RWPE2 (cell line): ENCODE results near the gene NUDC.

Experiments used
- ATAC-seq: fragments of 200-7000 bp; cut with Tn5 transposase; 3 replicates; pipeline ENCODE4 v1.9.1; 2021; ENCODE audit warnings: low read depth
- DNase-seq: peaks from one replicate; pipeline ENCODE4 v3.0.0-alpha.2; 2020; ENCODE audit warnings: low spot score
- H3K27ac ChIP-seq: fragments of 450-650 bp; 2 replicates; pipeline ENCODE4 v1.5.1; 2017; ENCODE audit warnings: mild to moderate bottlenecking; ENCODE audit not compliant: poor library complexity, severe bottlenecking
- H3K27me3 ChIP-seq: fragments of 250-450 bp; sonication (Bioruptor Pico); 2 replicates; pipeline ENCODE4 v1.5.1; 2021; ENCODE audit warnings: mild to moderate bottlenecking, moderate library complexity; ENCODE audit not compliant: insufficient read depth, poor library complexity, severe bottlenecking
- H3K36me3 ChIP-seq: fragments of 250-450 bp; sonication (Bioruptor Pico); 2 replicates; pipeline ENCODE4 v1.5.1; 2020; ENCODE audit warnings: low read depth, mild to moderate bottlenecking, moderate library complexity
- H3K4me1 ChIP-seq: fragments of 250-450 bp; sonication (Bioruptor Pico); 2 replicates; pipeline ENCODE4 v1.5.1; 2021; ENCODE audit warnings: mild to moderate bottlenecking, moderate library complexity; ENCODE audit not compliant: insufficient read depth, poor library complexity, severe bottlenecking
- H3K4me3 ChIP-seq: fragments of 250-450 bp; sonication (Bioruptor Pico); 2 replicates; pipeline ENCODE4 v1.5.1; 2021; ENCODE audit warnings: mild to moderate bottlenecking, moderate library complexity; ENCODE audit not compliant: severe bottlenecking
- H3K9me3 ChIP-seq: fragments of 250-450 bp; sonication (Bioruptor Pico); 2 replicates; pipeline ENCODE4 v1.5.1; 2021; ENCODE audit warnings: mild to moderate bottlenecking, moderate library complexity; ENCODE audit not compliant: severe bottlenecking
- CTCF ChIP-seq: fragments of 450-650 bp; IDR thresholded peaks from one replicate; pipeline ENCODE4 v1.5.1; 2017; ENCODE audit warnings: mild to moderate bottlenecking, moderate library complexity; ENCODE audit not compliant: poor library complexity, severe bottlenecking

Gene NUDC

DNA sequence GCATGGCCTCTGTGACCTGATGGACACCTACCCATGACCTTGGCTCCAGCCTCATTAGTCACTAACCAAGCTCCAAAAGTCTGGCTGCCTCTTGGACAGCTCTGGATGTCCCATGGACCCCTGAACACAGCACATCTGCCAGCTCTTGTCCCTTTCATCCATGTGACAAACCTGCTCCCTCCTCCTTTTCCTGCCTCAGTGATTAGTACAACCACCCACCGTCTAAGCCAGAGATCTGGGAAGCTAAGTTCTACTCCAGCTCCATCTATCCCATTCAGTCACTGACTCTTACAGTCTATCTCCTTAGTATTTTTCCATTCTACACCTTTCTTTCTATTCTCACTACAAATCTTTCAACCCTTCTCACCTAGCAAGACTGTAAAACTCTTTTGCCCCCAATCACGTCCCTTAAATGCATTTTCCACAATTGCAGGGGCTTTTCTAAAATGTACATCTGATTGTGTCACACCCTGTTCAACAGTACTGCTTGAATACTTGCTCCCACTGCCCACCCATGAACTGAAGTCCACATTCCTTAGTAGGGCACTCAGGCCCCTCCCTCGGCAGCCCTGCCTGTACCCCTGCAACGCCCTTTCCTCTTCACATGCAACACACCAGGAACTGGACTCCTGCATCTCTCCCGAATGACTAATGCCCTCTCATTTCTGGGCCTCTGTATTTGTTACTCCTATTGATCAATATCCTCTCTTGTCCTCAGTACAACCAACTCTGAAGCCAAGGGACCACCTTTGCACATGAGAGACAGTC, 38.7 kb upstream of the NUDC start:
- H3K4me1 ChIP-seq = peaks cover under 1% of the 10 kb centered on the region
- H3K4me3 ChIP-seq = no peak overlapping the region
- no peak for ATAC-seq
- H3K36me3 ChIP-seq = peaks cover 85% of the 10 kb centered on the region
- no peaks in the 10 kb centered on the region for H3K27me3 ChIP-seq
- H3K9me3 ChIP-seq = no peaks in the 10 kb centered on the region
- DNase-seq = no peak
- H3K27ac ChIP-seq = no peak overlapping the region
- TF ChIP-seq CTCF = no peak

DNA sequence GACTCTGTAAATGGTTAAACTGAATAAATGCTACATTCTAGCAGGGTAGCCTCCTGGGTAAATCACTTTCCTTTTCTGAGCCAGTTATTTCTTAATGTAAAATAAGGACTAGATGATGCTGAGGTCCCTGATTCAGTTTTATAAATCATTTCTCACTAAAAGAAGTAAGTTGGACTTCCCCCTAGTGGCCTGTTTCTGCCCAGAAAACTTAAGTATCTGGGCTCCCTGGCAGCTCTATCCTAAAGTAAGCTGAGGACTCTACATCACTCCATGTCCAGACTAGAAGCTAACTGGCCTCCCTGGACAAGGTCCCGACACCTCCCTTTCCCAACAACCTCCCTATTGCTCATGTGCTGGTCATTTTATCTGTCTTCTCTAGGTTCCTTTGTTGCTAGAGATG, 34.4 kb upstream of the NUDC start:
- peak; percentile 62 for TF ChIP-seq CTCF
- H3K4me3 ChIP-seq = no peak overlapping the region
- peaks cover 68% of the 10 kb centered on the region for H3K36me3 ChIP-seq
- no peaks in the 10 kb centered on the region for H3K27me3 ChIP-seq
- peak; percentile 21; the same call in 1 of the 3 replicates for ATAC-seq
- H3K4me1 ChIP-seq = no peaks in the 10 kb centered on the region
- DNase-seq = no peak
- H3K9me3 ChIP-seq = no peaks in the 10 kb centered on the region
- no peak overlapping the region for H3K27ac ChIP-seq

DNA sequence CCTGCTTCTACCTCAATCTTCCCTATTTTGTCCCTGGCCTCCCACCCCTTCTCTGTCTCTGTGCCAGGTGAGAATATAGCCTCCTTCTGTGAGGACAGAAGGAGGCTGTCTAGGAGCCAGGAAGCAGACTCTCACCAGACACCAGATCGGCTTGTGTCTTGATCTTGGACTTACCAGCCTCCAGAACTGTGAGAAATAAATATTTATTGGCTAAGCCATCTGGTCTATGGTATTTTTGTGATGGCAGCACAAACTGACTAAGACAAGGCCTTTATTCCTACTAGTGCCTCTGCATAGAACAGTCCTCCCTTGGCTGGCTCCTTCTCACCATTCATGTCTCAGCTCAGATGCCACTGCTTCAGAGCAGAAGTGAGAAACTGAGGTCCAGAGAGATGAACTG, 33.3 kb upstream of the NUDC start:
- Histone ChIP-seq H3K27me3 (no peaks in the 10 kb centered on the region), H3K4me1 (no peaks in the 10 kb centered on the region), H3K36me3 (peaks cover 67% of the 10 kb centered on the region), H3K4me3 (no peak overlapping the region), H3K27ac (peak overlapping the region; percentile 64), H3K9me3 (no peaks in the 10 kb centered on the region)
- TF ChIP-seq CTCF = no peak
- ATAC-seq = no peak
- no peak for DNase-seq

DNA sequence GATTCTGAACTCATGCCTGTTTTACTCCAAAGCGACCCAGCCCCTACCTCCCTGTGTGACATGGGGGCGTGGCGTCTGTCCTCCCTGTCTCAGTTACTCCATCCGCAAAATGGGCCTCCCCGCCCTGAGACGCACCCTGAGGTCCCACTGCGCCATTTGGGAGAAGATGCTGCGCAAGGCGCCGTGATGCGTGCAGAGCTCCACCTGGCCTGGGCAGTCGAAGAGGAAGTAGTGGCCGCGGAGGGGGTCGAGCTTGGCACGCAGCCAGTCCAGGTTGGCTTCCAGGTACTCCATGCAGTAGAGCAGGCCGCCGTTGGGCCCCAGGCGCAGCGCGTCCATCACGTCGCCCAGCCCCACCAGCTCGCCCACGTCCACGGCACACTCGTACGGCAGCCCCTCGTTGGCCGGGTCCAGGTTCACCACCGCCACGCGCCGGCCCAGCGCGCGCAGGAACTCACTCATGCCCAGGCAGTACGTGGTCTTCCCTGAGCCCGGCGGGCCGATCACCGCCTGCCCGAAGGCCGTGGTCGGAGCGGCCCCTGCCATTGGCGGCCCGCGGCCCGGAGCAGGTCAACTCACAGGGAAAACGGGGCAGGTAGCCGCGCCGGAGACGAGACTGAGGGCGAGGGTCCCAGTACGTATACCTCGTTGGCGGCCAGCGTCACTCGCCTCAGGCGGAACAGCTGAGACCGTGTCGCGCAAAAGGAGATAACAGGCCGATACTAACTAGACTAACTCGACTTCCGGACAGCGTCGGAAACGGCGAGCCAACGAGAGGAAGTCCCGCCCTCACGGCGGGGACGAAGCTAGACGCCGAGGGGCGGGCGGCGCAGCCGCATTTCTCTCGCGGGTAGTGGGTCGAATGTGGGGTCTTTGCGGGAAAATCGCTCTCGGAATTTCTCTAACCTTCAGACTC, 31.7 kb upstream of the NUDC start, which contains the start of gene GPN2:
Gene GPN2 (minus strand): TSS at position 733 of the 916 bp plus-strand sequence. CDS start 187 bp downstream, at position 546.
- no peak for TF ChIP-seq CTCF
- peak within 1 kb of the TSS; percentile 64 for H3K27ac ChIP-seq
- peak within 1 kb of the TSS; percentile 70 for H3K4me3 ChIP-seq
- H3K4me1 ChIP-seq = peaks cover 12% of the 10 kb centered on the region
- DNase-seq (peak; percentile 73), ATAC-seq (peak; percentile 83)
- no peaks in the 10 kb centered on the region for H3K27me3 ChIP-seq
- no peaks in the 10 kb centered on the region for H3K9me3 ChIP-seq
- H3K36me3 ChIP-seq = peaks cover 66% of the 10 kb centered on the region
